Measurements from ENCODE around the gene DNAH8.

DNAH8 gene

GRCh38 chr6:39062014-39062740 is 347.1 kb downstream of the DNAH8 start:
- no peak for DNase-seq (ENCODE audit: low read depth in 2 of 2, low spot score in 1 of 2)

DNA sequence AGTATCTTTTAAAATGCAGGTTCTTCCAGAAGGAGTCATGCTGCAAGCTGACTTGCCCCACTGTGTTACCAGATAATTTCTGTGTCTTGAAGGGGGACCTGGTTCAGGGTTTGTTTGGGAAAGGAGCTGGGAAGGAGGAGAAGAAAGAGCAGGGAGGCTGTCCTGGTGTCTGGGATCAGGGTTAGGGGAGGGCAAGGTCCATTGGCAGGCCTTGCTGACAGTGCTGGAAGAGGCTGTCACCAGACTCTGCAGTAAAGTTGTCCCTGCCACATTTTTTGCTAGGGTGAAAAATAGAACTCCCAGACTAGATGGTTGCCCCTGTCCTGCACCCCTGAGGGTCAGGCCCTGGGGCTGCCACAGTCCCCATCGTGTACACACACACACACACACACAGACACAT is 348.4 kb downstream of the DNAH8 start:
- DNase-seq (ENCODE audit: low read depth in 2 of 2, low spot score in 1 of 2): no peak

- DNase-seq (ENCODE audit: low read depth in 2 of 2, low spot score in 1 of 2): no peak
These were observed 350.4 kb downstream of the DNAH8 start for GRCh38 chr6:39065561-39065960.

DNA sequence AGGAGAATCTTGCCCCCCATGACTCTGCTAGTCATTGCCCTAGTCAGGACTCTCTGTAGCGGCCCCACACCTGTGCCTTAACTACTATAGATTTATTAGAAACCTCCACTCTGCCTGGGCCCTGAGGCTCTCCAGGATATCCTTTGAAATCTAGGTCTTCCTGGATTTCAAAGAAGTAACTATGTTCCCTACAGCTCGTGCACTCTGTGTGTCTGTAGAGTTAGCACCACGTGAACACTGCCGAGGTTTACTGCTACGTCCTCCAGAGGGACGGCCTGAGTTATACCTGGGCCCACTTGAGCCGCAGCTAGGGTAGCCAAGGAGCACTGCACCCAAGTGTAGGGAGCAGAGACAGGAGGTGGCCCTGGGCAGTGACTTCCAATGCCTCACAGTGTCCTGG is 353.3 kb downstream of the DNAH8 start:
- DNase-seq (ENCODE audit: low read depth in 2 of 2, low spot score in 1 of 2): no peak

GRCh38 chr6:39072830-39073229 is 357.7 kb downstream of the DNAH8 start:
- DNase-seq (ENCODE audit: low read depth in 2 of 2, low spot score in 1 of 2): no peak

DNA sequence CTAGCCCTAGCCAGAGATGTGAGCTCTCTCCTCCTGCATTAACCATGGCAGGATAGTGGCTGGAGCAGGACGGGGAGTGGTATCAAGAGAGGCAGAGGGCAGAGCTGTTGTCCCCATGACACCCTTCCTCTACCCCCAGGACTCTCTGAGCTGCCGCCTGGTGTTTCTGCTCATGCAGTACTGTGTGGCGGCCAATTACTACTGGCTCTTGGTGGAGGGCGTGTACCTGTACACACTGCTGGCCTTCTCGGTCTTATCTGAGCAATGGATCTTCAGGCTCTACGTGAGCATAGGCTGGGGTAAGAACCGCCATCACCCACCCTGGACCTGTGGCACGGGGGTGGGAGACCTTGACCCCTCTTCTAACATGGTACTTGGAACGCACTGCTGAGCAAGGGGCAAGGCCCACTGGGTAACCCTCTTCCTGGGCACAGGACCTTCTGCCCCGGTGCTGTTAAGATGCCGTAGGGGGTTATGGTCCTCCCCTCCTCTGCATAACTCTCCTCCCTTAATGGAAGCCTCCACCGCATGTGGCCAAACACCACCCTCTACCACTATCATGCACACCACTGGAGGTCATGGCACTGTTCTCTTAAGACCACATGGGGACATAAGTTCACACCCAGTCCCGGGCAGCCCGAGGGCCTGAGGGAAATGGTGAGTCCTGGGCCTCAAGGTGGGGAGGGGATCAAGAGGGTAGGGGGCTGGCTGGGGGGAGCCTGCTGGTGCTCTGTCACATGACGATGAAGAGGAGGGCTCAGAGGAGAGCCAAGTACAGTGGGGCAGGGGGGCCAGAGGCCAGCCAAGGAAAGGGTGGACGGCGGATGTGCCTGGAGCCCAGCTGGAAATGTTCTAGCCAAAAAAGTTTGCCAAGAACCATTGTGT is 358.6 kb downstream of the DNAH8 start:
- DNase-seq (ENCODE audit: low read depth in 2 of 2, low spot score in 1 of 2): no peak

DNA sequence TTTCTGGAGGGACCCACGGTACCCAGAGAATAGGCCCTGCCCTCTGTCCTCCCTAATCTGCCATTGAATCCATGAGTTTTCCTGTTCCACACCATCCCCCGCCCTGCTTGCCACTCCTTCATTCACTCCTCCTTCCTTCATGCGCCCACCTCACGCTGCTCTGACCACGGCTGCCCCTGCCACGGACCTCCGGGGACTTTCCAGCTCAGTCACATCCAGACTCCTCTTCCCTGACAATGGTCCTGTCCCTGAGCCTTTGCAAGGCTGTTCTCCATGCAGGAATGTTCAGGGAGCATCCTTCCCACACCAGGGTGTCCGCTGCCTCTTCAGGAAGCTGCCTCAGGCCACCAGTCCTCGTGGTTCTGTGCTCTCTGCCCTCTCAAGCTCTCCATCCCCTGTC is 359.4 kb downstream of the DNAH8 start:
- DNase-seq (ENCODE audit: low read depth in 2 of 2, low spot score in 1 of 2): no peak

DNA sequence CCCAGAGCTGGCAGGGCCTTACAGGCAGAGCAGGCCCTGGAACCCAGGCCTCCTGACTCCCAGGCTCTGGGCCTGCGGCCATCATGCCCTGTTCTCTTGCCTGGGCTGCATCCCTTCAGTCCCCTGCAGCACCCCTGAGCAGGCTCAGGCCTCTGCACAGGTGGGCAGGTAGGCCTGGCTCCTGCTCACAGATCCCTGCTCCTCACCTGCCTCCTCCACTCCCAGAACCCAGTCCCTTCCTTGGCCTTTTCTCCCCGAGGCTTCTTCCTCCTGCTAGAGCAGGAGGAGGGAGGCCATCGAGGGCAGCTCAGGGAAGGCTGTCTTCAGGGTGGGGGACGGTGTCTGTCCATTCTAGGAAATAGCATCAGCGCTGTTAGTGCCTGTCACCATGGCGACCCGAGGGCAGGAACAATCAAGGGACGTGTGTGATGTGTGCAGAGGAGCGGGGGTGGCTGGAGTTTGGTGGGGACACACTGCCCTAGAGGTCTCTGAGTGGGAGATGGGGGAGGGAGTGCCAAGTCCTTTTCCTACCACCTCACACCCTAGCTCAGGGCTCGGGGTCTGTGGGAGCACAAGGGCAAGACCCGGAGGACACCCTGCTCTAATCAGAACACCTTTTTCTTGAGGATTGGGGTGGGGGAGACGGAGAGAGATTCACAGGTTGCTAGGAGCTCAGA is 360.0 kb downstream of the DNAH8 start:
- DNase-seq (ENCODE audit: low read depth in 2 of 2, low spot score in 1 of 2): no peak

DNA sequence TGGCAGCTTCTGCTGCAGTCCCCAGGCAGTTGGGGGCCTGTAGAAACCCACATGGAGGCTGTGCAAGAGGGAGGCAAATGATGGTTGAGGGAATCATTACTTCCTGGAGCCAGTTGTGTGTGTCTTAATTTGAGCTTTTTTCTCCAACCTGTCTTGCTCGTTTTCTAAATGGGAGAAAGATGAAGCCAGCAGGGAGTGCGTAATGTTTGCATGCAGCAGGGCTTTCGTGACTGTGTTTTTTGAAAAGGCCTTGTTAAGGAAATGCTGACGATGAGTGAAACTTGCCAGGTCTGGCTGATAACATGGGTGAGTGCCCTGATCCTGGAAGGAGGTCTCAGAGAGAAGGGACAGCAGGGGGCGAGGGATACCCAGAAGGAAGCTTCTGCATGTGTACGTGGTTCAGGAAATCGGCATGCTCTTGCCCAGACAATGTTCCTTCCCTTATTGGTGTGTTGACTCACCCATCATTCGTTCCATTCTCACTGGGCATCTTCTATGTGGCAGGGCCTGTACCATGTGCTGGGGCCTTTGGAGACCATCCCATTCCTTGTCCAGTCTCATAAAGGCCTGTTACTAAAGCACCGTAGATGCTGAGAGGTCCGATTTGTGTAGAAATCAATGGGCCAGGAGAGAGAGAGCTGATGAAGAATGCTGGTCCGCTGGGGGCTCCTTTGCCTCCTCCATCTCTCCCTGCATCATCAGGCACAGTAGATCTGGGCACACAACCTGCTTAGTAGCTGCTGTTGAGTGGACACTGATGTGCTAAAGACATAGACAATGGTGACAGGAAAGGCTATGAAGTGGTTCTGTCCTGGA is 360.9 kb downstream of the DNAH8 start:
- DNase-seq (ENCODE audit: low read depth in 2 of 2, low spot score in 1 of 2): no peak

GRCh38 chr6:39076623-39077535 is 361.8 kb downstream of the DNAH8 start:
- no peak for DNase-seq (ENCODE audit: low read depth in 2 of 2, low spot score in 1 of 2)

DNA sequence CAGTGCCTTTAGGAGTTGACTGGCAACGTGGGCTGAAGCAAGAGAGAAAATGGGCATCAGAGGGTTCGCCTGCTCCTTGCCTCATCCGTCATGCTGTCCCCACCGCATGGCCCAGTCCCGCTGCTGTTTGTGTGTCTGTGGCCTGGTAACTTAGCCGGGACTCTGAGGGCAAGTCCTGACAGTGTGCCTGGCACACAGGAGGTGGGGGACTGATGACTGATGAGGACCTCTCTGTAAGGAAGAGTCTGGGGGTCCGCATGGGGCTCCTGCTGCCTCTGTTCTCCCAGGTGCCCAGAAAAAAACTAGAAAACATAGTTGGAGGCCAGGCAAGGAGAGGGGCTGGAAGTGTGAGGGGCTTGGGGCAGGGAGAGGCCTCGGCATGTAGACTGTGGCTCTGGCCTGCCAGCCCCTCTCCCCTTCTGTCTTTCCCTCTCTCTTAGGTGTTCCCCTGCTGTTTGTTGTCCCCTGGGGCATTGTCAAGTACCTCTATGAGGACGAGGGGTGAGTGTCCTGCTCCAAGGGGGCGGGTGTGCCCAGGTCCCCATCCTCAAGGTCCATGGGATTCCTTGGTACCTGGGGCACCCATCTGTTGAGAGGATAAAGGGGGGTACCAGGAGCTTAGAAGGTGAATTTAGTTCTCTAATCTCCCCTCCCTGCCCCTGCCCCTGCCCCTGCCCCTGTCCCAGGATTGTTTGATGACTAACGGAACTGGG is 362.9 kb downstream of the DNAH8 start:
- no peak for DNase-seq (ENCODE audit: low read depth in 2 of 2, low spot score in 1 of 2)

GRCh38 chr6:39078695-39079094 is 363.6 kb downstream of the DNAH8 start:
- no peak for DNase-seq (ENCODE audit: low read depth in 2 of 2, low spot score in 1 of 2)

GRCh38 chr6:39079197-39080125 is 364.4 kb downstream of the DNAH8 start:
- DNase-seq (ENCODE audit: low read depth in 2 of 2, low spot score in 1 of 2): no peak

All from stimulated activated CD8-positive, alpha-beta memory T cell treated with anti-CD3 and anti-CD28 coated beads, Interleukin-4, amount 100 ng/mL, for 1 hour (primary cell).